ENCODE results near the gene FGD2. TPM values are rescaled to one million over a fixed set of nuclear protein-coding genes. Genes with fewer than 3 reads are reported as not detected.

FGD2 gene
- polyA plus RNA-seq, 1 donor from 2014 or later, result not detected

DNA sequence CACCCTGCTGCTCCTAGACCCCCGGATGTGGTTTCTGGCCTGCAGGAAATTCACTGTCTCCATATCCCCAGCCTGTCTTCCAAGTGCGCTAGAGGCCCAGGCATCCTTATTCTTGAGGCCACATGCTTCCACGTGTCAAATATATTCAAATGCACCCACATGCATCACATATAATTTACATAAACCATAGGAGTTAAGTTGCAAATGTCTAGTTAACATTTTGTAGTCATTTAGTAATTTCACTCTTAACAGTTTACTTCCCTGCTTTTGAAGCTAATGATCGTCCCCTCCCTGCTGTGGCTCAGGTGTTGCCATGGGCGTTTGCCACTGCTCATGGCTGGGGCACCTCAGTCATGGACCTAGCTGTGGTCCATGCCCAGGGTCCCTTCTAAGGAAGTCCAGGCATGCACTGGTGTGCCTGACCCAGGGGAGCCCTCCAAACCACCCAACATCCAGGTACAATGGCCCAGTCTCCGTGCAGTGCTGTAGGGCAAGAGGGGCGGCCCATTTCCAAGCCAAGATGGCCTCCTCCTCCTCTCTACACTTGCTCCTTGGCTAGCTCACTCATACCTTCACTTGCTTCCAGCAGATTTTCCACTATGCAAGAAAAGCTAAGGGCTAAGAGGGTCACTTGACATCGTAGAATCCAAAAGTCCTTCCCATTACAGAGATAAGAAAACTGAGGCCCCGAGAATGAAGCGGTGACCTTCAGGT lies 42.4 kb downstream of the FGD2 start:
- H3F3A ChIP-seq (ENCODE audit: insufficient read depth, low read length, poor library complexity, severe bottlenecking), result no peaks in the 10 kb centered on the region

DNA sequence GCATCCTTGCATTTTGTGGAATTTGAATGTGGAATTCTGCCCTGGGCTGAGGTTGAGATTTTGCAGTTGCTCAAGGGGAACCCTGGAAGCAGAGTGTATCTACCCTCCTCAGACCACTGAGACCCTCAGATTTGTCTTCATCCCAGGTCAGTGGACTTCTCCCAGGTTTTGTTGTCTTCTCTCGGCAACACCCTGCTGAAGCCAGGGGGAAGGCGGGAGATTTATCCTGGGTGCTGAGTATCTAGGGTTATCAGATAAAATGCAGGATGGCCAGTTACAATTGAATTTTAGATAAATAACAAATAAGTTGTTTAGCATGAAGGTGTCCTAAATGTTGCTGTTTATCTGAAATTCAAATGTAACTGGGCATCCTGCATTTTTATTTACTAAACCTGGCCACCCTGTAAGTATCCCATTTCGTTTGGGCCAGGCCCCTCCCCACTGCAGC lies 43.0 kb downstream of the FGD2 start:
- no peaks in the 10 kb centered on the region for H3K79me2 ChIP-seq (replicated peaks; ENCODE audit: insufficient read depth, low read length)
- TF ChIP-seq POLR2AphosphoS5 (IDR thresholded peaks at IDR 0.05) (no peak), RAD21 (conservative IDR thresholded peaks at IDR 0.05) (no peak), SMC3 (conservative IDR thresholded peaks at IDR 0.05; ENCODE audit: poor library complexity) (no peak), TAF1 (IDR thresholded peaks at IDR 0.05; ENCODE audit: low read depth) (no peak), MXI1 (conservative IDR thresholded peaks at IDR 0.05; ENCODE audit: poor library complexity, severe bottlenecking) (no peak), EP300 (conservative IDR thresholded peaks at IDR 0.05; ENCODE audit: poor library complexity, severe bottlenecking) (no peak), EZH2 (IDR thresholded peaks at IDR 0.05; ENCODE audit: borderline replicate concordance, insufficient read depth, low read length, poor library complexity, severe bottlenecking) (no peak)
- TF ChIP-seq, protein P1, sequence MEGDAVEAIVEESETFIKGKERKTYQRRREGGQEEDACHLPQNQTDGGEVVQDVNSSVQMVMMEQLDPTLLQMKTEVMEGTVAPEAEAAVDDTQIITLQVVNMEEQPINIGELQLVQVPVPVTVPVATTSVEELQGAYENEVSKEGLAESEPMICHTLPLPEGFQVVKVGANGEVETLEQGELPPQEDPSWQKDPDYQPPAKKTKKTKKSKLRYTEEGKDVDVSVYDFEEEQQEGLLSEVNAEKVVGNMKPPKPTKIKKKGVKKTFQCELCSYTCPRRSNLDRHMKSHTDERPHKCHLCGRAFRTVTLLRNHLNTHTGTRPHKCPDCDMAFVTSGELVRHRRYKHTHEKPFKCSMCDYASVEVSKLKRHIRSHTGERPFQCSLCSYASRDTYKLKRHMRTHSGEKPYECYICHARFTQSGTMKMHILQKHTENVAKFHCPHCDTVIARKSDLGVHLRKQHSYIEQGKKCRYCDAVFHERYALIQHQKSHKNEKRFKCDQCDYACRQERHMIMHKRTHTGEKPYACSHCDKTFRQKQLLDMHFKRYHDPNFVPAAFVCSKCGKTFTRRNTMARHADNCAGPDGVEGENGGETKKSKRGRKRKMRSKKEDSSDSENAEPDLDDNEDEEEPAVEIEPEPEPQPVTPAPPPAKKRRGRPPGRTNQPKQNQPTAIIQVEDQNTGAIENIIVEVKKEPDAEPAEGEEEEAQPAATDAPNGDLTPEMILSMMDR (IDR thresholded peaks at IDR 0.05; ENCODE audit: poor library complexity, severe bottlenecking), result no peak
- TF ChIP-seq, protein P2, sequence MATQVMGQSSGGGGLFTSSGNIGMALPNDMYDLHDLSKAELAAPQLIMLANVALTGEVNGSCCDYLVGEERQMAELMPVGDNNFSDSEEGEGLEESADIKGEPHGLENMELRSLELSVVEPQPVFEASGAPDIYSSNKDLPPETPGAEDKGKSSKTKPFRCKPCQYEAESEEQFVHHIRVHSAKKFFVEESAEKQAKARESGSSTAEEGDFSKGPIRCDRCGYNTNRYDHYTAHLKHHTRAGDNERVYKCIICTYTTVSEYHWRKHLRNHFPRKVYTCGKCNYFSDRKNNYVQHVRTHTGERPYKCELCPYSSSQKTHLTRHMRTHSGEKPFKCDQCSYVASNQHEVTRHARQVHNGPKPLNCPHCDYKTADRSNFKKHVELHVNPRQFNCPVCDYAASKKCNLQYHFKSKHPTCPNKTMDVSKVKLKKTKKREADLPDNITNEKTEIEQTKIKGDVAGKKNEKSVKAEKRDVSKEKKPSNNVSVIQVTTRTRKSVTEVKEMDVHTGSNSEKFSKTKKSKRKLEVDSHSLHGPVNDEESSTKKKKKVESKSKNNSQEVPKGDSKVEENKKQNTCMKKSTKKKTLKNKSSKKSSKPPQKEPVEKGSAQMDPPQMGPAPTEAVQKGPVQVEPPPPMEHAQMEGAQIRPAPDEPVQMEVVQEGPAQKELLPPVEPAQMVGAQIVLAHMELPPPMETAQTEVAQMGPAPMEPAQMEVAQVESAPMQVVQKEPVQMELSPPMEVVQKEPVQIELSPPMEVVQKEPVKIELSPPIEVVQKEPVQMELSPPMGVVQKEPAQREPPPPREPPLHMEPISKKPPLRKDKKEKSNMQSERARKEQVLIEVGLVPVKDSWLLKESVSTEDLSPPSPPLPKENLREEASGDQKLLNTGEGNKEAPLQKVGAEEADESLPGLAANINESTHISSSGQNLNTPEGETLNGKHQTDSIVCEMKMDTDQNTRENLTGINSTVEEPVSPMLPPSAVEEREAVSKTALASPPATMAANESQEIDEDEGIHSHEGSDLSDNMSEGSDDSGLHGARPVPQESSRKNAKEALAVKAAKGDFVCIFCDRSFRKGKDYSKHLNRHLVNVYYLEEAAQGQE (IDR thresholded peaks at IDR 0.05; ENCODE audit: borderline replicate concordance), result no peak
- H2AFZ ChIP-seq (ENCODE audit: low read depth, low read length), result no peak overlapping the region
- no peak overlapping the region for H3K4me2 ChIP-seq (ENCODE audit: low read length)
- H3K9ac ChIP-seq (ENCODE audit: low read length), result no peak overlapping the region
- H4K20me1 ChIP-seq (ENCODE audit: insufficient read depth), result no peaks in the 10 kb centered on the region
- H3K27ac ChIP-seq (ENCODE audit: low read length), result no peak overlapping the region
- H3K36me3 ChIP-seq (ENCODE audit: insufficient read depth, low read length), result no peaks in the 10 kb centered on the region
- H3K9me2 ChIP-seq (ENCODE audit: insufficient read depth, low read length), result no peaks in the 10 kb centered on the region
- no peaks in the 10 kb centered on the region for H3F3A ChIP-seq (ENCODE audit: insufficient read depth, low read length, poor library complexity, severe bottlenecking)
- H3K4me3 ChIP-seq (ENCODE audit: low read length), result no peak overlapping the region
- H3K9me3 ChIP-seq (ENCODE audit: low read length), result no peaks in the 10 kb centered on the region
- H3K27me3 ChIP-seq (ENCODE audit: insufficient read depth, low read depth, low read length), result no peaks in the 10 kb centered on the region

More for the DNA sequence above, 42.4 kb downstream of the FGD2 start:
- H3K9ac ChIP-seq (ENCODE audit: low read length), result no peak overlapping the region
- no peak for TF ChIP-seq MXI1 (conservative IDR thresholded peaks at IDR 0.05; ENCODE audit: poor library complexity, severe bottlenecking)
- no peak for TF ChIP-seq POLR2AphosphoS5 (IDR thresholded peaks at IDR 0.05)
- no peak for TF ChIP-seq EP300 (conservative IDR thresholded peaks at IDR 0.05; ENCODE audit: poor library complexity, severe bottlenecking)
- TF ChIP-seq, protein P2 (IDR thresholded peaks at IDR 0.05; ENCODE audit: borderline replicate concordance), result no peak
- TF ChIP-seq EZH2 (IDR thresholded peaks at IDR 0.05; ENCODE audit: borderline replicate concordance, insufficient read depth, low read length, poor library complexity, severe bottlenecking), result no peak
- no peak for TF ChIP-seq RAD21 (conservative IDR thresholded peaks at IDR 0.05)
- TF ChIP-seq TAF1 (IDR thresholded peaks at IDR 0.05; ENCODE audit: low read depth), result no peak
- no peak for TF ChIP-seq SMC3 (conservative IDR thresholded peaks at IDR 0.05; ENCODE audit: poor library complexity)
- TF ChIP-seq, protein P1 (IDR thresholded peaks at IDR 0.05; ENCODE audit: poor library complexity, severe bottlenecking), result no peak
- H3K4me3 ChIP-seq (ENCODE audit: low read length), result no peak overlapping the region
- no peaks in the 10 kb centered on the region for H3K9me3 ChIP-seq (ENCODE audit: low read length)
- H3K4me2 ChIP-seq (ENCODE audit: low read length), result no peak overlapping the region
- no peaks in the 10 kb centered on the region for H3K79me2 ChIP-seq (replicated peaks; ENCODE audit: insufficient read depth, low read length)
- H3K27me3 ChIP-seq (ENCODE audit: insufficient read depth, low read depth, low read length), result no peaks in the 10 kb centered on the region
- H3K9me2 ChIP-seq (ENCODE audit: insufficient read depth, low read length), result no peaks in the 10 kb centered on the region
- H4K20me1 ChIP-seq (ENCODE audit: insufficient read depth), result no peaks in the 10 kb centered on the region
- H3K27ac ChIP-seq (ENCODE audit: low read length), result no peak overlapping the region
- no peaks in the 10 kb centered on the region for H3K36me3 ChIP-seq (ENCODE audit: insufficient read depth, low read length)
- no peak overlapping the region for H2AFZ ChIP-seq (ENCODE audit: low read depth, low read length)

All from neural cell (in vitro differentiated cells).